Left forelimb (tissue), 1 donor: ENCODE data around the gene AMZ1.

Experiments used
- DNase-seq: peaks from one replicate; pipeline ENCODE4 v3.0.0-alpha.2; 2018; ENCODE audit warnings: low spot score

AMZ1 gene

GRCh38 chr7:2651847-2652735 lies 35.9 kb upstream of the AMZ1 start:
- DNase-seq, result no peak

DNA sequence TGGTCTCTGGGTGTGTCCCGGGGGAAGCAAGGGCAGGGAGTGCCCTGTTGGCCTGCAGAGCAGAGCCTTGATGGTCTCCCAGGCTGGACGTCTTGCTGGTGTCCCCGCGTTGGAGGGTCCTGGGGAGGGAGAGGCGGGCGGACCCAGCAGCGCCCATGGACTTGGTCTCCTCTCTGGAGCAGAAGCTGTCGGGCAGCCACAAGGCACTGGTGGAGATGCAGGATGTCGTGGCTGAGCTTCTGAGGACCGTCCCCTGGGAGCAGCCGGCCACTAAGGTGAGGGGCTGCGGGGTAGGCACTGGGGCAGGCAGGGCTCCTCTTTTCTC lies 35.3 kb upstream of the AMZ1 start:
- DNase-seq, result no peak

DNA sequence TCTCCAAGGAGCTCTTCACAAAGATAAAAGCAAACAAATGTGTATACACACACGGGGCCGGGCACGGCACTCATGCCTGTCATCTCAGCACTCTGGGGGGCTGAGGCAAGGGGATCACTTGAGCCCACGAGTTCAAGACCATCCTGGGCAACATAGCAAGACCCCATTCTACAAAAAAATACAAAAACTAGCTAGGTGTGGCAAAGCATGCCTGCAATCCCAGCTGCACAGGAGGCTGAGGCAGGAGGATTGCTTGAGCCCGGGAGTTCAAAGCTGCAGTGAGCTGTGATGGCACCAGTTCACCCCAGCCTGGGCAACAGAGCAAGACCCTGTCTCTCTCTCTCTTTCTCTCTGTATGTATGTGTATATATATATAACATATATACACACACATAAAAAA lies 33.9 kb upstream of the AMZ1 start:
- no peak for DNase-seq

DNA sequence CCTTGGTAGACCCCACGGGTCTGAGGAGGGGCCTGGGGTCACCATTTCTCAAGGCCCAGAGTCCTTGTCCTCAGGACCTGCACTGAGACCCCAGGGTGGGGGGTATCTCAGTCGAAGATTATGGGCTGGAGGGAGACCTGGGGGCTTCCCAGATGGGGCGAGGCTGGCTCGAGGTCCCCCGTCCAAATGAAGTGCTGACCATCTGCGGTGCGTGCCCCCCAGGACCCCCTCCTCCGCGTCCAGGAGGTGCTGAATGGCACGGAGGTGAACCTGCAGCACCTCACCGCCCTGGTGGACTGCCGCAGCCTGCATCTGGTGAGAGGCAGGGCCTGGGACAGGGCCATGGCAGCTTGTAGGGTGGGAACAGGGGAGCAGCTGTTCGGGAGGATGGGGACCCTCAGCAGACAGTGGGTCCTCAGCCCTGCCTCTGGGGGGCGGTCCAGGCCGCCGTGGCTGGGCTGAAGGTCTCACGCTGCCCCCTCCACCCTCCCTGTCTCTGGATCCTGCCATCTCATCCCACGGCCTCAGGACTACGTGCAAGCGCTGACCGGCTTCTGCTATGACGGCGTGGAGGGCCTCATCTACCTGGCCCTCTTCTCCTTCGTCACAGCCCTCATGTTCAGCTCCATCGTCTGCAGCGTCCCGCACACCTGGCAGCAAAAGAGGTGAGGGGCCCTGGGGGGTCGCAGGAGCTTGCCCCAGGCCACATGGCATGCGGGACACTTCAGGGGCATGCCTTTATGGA lies 32.0 kb upstream of the AMZ1 start:
- DNase-seq, result no peak

- DNase-seq, result no peak
Observed at GRCh38 chr7:2657208-2657607, 30.8 kb upstream of the AMZ1 start.

DNA sequence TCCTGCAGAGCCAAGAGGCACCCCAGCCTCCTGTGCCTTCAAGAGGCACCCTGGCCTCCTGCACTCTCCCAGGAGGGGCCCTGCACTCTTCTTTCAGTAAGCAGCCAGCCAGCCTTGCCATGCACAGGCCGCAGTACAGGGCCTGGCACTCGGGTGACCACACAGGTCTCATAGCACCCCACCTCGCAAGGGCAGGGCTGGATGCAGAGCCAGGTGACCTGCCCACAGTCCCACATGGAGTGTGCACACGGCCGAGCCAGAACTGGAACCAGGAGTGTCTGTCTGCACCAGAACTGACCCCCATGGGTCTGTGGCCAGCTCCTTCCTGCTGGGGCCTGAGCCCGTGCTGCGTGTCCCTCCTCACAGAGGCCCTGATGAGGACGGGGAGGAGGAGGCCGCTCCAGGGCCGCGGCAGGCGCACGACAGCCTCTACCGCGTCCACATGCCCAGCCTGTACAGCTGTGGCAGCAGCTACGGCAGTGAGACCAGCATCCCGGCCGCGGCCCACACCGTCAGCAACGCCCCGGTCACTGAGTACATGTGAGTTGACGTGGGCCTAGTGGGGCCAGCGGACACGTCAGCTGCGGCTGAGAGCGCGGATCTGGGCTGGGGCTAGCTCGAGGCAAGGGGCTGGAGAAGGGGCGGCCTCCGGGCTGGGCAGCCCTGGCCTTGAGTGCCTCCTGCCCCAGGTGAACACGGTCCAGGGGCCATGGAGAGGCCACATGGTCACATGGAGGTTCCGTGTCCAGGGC lies 29.9 kb upstream of the AMZ1 start:
- no peak for DNase-seq

- DNase-seq, result no peak
Observed at GRCh38 chr7:2658941-2659340, 29.1 kb upstream of the AMZ1 start.

- no peak for DNase-seq
Observed at GRCh38 chr7:2659556-2660358, 28.2 kb upstream of the AMZ1 start.

- no peak for DNase-seq
Observed at GRCh38 chr7:2660359-2661095, 27.5 kb upstream of the AMZ1 start.

DNA sequence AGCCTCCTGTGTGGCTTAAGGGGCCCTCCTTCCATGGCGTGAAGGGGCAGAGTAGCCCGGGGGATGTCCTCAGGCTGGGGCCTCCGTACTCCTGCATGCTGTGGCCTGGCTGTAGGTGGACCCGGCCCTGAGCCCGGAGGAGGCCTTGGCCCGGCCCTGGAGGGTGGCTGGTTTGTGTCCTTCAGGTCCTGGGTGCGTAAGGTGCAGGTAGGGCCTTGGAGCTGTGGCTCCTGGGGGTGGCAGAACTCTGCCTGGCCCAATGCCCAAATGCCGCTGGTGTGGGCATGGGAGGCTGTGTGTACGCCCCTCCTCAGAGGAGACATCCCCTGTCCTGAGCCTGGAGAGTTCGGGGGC lies 26.9 kb upstream of the AMZ1 start:
- DNase-seq, result no peak

DNA sequence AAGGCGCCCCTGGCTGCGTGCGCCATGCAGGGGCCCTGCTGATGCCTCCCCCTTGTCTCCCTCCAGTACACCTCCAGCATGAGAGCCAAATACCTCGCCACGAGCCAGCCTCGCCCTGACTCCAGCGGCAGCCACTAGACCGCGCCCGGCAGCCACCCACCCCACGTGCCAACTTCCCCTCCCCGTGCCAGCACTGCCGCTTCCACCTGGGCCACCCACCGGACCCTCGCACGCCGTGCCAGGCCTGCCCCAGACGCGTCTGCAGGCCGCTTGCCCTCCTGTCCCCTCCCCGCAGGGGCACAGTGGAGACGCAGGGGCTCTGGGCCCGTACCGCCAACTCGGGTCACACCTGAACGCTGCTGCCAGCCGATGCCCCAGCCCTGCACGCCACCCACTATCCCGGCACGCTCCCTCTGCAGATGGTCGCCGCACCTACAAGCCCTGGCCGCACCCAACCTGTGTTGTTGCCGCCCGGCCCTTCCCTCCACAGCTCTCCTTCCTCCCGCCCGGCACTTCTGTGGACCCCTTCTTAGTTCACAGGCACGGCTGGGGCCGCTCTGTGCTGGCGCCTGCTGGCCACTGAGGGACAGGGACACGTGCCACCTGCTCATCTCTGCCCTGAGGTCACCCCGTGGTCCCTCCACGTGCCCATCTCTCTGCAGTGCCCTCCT lies 26.3 kb upstream of the AMZ1 start:
- no peak for DNase-seq

- DNase-seq, result no peak
Observed at GRCh38 chr7:2662273-2663120, 25.5 kb upstream of the AMZ1 start.

- DNase-seq, result no peak
Observed at GRCh38 chr7:2663121-2663886, 24.7 kb upstream of the AMZ1 start.

- no peak for DNase-seq
Observed at GRCh38 chr7:2663960-2664359, 24.0 kb upstream of the AMZ1 start.

DNA sequence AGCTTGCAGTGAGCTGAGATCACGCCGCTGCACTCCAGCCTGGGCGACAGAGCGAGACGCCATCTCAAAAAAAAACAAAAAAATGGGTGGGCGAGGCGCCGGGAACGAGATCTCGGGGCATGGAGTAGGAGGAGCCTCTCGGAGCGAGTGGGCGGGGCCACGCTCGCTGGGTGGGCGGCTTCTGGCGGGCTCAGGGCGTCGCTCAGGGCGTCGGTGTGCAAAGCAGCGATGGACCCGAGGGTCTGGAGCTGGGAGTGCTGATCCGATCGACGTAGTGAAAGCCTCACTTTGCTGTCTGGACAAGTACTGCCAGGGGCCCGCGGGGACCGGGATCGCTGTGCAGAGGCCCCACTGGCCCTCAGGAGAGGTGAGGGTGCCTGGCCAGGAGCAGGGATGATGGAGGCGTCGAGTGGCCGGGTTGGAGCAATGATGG lies 22.6 kb upstream of the AMZ1 start:
- no peak for DNase-seq

GRCh38 chr7:2666155-2666554 lies 21.8 kb upstream of the AMZ1 start:
- no peak for DNase-seq

DNA sequence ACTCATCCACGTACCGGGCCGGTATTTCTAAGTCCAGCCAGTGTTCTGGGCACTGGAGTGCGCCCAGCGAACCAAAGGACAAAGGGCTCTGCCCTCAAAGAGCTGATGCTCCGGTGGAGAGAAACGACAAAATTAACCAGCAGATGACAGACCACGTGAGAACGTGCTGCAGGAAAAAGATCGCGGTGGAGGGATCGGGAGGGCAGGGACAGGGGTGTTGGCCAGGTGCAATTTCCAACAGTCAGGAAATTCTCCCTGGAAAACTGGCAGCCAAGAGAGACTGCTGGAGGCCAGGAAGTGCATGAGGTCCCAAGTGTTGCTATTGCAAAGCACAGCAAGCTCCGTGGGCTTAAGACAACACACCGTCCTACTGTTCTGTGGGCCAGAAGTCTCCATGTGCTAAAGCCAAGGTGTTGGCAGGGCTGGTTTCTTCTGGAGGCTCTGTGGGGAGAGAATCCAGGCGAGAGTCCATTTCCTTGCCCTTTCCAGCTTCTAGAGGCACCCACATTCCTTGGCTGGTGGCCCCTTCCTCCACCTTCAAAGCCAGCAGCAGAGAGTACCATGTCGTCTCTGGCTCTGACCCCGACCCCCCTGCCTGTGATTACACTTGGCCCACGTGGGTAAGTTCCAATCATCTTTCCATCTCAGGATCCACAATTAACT lies 21.3 kb upstream of the AMZ1 start:
- DNase-seq, result no peak

DNA sequence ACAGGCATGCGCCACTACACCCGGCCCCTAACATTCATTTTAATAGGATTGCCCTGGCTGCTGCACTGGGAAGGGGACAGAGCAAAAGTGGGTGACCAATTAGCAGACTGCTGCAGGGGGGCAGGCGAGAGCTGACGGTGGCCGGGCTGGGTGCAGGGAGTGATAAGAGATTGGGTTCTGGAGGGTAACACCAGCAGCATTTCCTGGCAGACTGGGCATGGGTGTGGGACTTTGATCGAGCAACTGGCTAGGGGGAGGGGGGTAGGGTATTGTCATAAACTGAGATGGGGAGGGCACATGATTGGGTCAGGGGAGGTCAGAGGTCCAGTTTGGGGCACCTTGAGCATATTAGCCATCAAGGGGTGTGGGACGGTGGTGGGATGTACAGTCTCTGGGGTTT lies 20.2 kb upstream of the AMZ1 start:
- DNase-seq, result no peak

DNA sequence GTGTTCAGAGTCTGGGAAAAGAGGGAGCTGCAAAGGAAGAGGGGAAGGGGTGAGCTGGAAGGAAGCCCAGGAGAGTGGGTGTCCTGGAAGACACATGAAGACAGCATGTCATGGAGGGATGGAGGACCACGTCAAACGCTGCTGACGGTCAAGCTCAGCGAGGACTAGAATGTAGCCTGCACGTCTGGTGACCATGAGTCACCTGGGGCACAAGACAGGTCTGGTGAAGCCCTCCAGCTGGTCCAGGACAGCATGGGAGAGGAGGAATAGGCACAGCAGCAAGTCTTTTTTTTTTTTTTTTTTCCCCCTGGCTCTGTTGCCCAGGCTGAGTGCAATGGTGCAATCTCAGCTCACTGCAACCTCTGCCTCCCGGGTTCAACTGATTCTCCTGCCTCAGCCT lies 19.6 kb upstream of the AMZ1 start:
- DNase-seq, result no peak
